MG63 (cell line): Measurements from ENCODE around the gene MACROD2. TPM values are rescaled to one million over a fixed set of nuclear protein-coding genes. Genes with fewer than 3 reads are reported as not detected.
"Not testable (repeated sequence)": the region's sequence is repeated elsewhere in the genome, so short reads cannot be mapped to it uniquely, and the experiment has no call there.

Experiments
- DNase-seq: peaks from one replicate; pipeline ENCODE4 v3.0.0-alpha.2; 2020
- H3K27me3 ChIP-seq: fragments of 250-450 bp; sonication (Bioruptor Pico); 2 replicates; pipeline ENCODE4 v1.5.1; 2020; ENCODE audit warnings: mild to moderate bottlenecking, moderate library complexity
- H3K36me3 ChIP-seq: fragments of 250-450 bp; sonication (Bioruptor Pico); 2 replicates; pipeline ENCODE4 v1.5.1; 2020; ENCODE audit warnings: mild to moderate bottlenecking, moderate library complexity
- H3K4me3 ChIP-seq: fragments of 250-450 bp; sonication (Bioruptor Pico); 2 replicates; pipeline ENCODE4 v1.5.1; 2020; ENCODE audit warnings: mild to moderate bottlenecking, moderate library complexity
- H3K9me3 ChIP-seq: fragments of 250-450 bp; sonication (Bioruptor Pico); 2 replicates; pipeline ENCODE4 v1.5.1; 2020; ENCODE audit warnings: mild to moderate bottlenecking, moderate library complexity
- total RNA-seq: library from RNA; depleted of rRNA; stranded (reverse); fragments of >200 nt; shearing (Covaris generic); gene quantifications from 2 replicates; pipeline ENCODE4 v1.2.3, GENCODE V29; 2014; ENCODE audit warnings: low replicate concordance

MACROD2 gene
- total RNA-seq, 1 experiment from 2014 or later, result 0.66 TPM

DNA sequence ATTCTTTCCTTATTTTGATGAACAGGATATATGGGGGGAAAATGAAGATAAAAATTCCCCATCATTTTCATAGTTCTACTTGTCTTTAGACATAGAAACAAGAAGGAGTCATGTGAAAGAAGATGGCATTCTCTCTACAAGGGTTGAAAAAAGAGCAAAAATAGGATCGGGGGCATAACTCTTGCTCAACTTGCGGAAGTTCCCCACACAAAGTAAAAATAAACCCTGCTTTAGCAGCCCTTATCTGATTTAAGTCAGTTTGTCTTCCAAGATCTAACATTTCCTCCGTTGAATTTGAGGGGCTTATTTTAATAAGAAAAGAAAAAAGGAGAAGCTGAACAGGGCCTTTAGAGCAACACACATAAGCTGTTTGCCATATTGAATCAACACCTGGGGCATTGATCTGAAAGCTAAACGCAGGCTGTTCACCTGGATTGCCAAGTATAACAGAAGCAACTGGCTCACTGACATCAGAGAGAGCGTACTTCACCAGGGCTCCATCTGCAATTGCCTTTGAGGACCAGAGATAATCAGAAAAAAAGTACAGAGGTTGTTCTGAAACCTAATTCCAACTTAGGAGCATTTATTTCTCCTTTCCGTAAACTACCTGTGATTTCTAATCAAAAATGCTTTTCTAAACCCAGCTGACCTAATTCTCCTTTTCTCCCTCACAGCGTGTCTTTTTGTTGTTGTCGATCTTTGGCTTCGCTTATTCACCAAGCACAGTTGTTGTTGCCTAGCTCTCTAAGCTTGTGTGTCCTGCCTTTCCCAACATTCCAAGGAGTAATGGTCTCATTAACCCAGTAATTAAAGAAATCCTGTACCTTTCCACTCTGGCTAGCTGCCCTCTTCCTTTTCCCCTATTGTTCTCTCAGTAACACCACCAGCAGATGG lies 2010.0 kb downstream of the MACROD2 start:
- Histone ChIP-seq H3K9me3 (no peaks in the 10 kb centered on the region), H3K27me3 (no peaks in the 10 kb centered on the region), H3K4me3 (no peak overlapping the region), H3K36me3 (no peaks in the 10 kb centered on the region)
- no peak for DNase-seq

DNA sequence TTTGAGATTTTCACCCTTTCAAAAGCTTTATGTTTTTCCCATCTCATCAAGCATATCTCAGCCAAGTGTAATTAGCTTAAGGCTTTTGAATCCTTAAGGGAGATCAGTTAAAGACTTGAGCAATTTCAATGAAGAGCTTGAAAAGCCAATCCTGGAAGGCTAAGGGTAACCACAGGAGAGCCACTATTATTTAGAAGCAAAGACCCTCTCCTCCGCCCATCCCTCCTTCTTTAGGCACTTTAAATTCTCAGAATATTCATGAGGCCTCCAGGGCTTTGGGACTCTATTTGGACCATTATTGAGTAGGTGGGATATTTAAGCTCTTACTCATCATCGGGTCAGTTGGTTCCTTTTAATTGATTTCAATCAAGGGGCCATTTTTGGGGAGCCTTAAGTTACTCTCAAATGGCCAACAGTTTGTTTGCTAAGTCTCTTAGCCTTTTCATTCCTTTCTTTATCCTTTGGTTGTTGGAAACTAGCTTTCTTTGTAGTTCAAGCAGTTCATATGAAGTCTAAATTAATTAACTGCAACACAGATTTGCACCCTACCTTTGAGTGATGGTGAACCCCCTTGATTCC lies 2010.7 kb downstream of the MACROD2 start:
- H3K4me3 ChIP-seq, result no peak overlapping the region
- DNase-seq, result no peak
- H3K27me3 ChIP-seq, result no peaks in the 10 kb centered on the region
- no peaks in the 10 kb centered on the region for H3K36me3 ChIP-seq
- H3K9me3 ChIP-seq, result no peaks in the 10 kb centered on the region

DNA sequence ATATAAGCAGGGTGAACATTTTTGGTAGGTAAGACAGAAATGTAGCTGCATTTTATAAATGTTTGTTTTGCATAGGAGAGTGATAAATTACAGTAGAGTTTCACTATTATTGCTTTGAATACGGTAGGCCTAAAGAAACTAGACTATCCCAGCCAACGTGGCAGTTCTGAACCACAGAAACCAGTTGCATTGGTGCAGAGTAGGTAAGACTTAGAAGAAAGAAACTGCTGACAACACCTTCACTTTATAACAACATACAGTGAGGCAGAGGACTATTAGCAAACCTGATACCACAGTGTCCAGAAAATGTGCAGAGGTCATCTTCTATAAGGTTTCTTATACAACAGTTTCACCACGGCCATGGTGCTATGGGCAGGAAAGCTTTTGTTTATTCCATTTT lies 2011.8 kb downstream of the MACROD2 start:
- no peak for DNase-seq
- Histone ChIP-seq H3K9me3 (no peaks in the 10 kb centered on the region), H3K36me3 (no peaks in the 10 kb centered on the region), H3K27me3 (no peaks in the 10 kb centered on the region), H3K4me3 (no peak overlapping the region)

DNA sequence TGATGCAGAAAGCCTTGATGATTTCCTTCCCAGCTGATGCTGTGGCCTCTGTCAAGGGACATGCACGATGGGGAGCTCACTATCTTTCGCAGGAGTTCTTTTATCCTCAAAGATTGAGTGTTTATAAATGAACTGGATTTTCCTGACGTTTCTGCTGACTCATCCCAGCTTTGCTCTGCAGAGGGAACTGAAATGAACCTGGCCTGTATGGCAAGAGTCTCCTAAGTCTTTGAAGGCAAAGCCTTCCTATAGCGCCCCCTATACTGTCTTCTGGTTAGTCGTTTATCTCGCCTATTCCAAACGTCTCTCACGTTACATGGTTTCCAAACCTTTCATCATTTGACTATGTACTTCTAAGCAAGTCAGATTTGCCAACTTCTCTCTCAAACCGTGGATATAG lies 2012.6 kb downstream of the MACROD2 start:
- Histone ChIP-seq H3K9me3 (no peaks in the 10 kb centered on the region), H3K27me3 (no peaks in the 10 kb centered on the region), H3K4me3 (no peak overlapping the region), H3K36me3 (no peaks in the 10 kb centered on the region)
- no peak for DNase-seq

DNA sequence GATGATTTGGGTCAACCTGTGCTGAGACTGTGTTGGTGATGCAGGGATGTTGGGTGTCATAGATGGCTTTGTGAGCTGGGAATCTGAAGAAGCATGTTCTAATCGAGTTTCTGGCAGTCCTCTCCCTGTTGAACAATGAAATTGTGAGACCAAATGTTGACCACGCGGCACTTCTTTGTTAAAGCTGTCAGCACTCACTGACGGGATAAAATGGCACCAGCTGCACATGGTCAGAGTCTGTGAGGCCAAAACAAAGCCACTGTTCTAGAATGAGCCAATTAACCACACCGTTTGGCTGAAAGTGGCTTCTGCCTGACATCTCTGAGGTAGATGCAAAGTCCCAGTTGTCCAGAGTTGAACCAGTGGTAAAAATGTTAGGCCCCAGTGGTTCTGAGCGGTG lies 2015.7 kb downstream of the MACROD2 start:
- Histone ChIP-seq H3K27me3 (no peaks in the 10 kb centered on the region), H3K9me3 (no peaks in the 10 kb centered on the region), H3K4me3 (no peak overlapping the region), H3K36me3 (no peaks in the 10 kb centered on the region)
- DNase-seq, result no peak

DNA sequence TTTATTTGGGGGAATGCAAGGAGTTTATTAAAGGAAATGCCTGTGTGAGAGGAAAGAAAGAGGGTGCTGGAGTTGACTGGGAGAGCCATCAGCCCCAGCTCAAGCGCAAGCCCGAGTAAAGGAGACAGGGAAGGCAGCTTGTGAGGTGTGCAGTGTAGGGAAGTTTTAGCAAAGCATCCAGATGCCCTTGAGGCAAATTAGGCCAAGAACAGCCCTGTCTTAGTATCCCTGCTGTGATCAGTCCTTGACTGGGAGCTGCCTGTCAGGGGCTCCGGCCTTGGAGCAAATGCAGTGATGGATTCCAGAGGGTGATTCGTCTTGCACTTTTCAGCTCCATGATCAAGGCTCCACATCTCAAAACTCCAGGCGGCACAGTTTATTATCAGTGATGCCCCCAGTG lies 2016.2 kb downstream of the MACROD2 start:
- Histone ChIP-seq H3K27me3 (no peaks in the 10 kb centered on the region), H3K4me3 (no peak overlapping the region), H3K9me3 (no peaks in the 10 kb centered on the region), H3K36me3 (no peaks in the 10 kb centered on the region)
- DNase-seq, result no peak

DNA sequence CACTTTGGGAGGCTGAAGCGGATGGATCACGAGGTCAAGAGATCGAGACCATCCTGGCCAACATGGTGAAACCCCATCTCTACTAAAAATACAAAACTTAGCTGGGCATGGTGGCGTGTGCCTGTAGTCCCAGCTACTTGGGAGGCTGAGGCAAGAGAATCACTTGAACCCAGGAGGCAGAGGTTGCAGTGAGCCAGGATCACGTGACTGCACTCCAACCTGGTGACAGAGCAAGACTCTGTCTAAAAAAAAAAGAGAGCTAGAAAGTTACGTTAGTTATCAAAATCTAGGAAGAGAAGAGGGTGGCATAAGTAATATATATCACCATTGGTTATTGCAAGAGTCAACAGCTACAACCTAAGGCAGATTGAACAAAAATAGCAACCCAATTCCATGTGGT lies 2017.6 kb downstream of the MACROD2 start:
- H3K4me3 ChIP-seq, H3K9me3 ChIP-seq, DNase-seq, H3K27me3 ChIP-seq, H3K36me3 ChIP-seq: not testable (repeated sequence)

DNA sequence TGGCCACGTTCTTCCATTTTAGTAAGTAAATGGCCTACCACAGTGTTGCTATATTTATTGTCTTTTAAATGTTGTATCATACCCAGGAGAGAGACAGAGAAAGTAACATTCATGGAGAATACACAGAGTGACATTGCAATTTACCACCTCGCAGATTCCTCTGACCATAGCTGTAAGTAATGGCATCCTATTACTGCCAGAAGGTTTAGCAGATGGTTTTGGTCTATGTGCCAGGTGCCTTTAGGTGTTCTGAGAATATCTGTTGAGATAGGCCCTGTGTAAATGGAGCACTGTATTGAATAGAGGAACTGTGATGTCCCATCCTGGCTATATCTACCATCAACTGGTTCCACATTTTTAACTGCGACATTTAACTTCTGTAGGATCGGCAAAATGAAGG lies 2018.3 kb downstream of the MACROD2 start:
- Histone ChIP-seq H3K27me3 (no peaks in the 10 kb centered on the region), H3K9me3 (no peaks in the 10 kb centered on the region), H3K36me3 (no peaks in the 10 kb centered on the region), H3K4me3 (no peak overlapping the region)
- no peak for DNase-seq

DNA sequence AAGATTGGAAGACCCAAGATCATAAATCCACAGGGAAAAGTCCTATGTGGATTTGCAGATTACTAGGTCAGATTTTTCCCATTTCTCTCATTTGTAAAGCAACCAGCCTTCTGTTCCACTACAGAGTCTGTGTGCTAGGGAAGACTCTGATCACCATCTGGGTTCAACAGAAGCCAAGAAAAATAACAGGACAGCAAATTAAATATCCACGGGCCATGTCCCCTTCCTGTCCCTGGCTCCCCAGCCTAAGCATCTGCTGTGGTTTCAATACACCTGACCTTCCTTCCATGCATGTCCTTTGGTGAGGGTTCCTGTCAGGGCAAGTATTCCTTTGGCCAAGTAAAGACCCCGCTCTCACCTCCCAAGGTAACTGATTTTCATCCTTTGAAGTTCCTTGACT lies 2019.1 kb downstream of the MACROD2 start:
- no peaks in the 10 kb centered on the region for H3K9me3 ChIP-seq
- H3K4me3 ChIP-seq, result no peak overlapping the region
- DNase-seq, result no peak
- no peaks in the 10 kb centered on the region for H3K27me3 ChIP-seq
- no peaks in the 10 kb centered on the region for H3K36me3 ChIP-seq

DNA sequence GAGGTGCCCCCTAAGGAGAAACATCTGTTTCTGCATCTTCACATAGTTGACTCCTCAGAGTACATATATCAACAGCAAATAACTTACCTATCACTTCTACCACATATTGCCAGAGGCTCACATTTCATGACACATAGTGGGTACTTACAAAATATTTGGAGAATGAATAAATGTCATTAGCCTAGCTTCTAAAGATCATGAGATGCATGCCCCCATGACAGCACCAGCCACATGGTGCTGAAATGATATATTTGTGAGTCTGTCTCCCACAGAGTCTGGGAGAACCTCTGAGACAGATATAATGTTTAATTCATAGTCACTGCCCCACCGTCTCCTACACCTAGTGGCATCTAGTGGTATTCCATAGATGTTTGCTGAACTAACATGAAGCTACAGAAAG lies 2022.3 kb downstream of the MACROD2 start:
- no peaks in the 10 kb centered on the region for H3K36me3 ChIP-seq
- H3K4me3 ChIP-seq, result no peak overlapping the region
- no peaks in the 10 kb centered on the region for H3K9me3 ChIP-seq
- no peaks in the 10 kb centered on the region for H3K27me3 ChIP-seq
- DNase-seq, result no peak

DNA sequence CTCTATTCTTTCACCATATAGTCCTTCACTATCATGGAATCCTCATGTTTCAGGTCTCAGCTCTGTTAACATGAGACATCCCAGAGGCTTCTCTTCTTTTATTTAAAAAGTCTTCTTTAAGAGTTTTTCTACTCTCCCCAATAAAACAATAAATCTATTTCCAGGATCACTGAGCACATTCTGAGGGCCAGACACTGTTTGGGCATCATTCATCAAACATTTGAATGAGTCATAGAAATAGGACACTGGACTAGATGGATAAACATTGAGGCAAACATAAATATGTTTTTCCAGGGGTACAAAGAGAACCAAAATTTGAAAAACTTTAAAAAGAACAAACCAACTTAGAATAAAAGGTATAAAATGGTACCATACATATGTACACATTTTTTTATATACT lies 2023.6 kb downstream of the MACROD2 start:
- no peak for DNase-seq

DNA sequence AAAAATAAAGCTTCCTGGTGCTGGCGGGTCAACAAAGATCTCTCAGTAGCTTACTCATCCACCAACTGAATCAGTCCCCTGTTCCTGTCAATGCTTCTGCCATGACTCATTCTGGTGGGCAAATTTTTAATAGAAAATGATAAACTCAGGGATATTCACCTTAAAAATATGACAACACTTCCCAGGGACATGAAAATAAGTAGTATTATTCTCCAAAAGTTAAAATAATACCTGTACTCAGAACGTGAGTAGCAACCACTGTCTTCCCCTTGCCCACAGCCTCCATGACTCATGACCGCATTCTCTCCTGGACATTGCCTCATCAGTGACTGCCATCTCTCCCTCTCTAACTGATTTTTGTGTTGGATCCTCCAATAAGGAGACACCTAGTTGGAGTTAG lies 2025.7 kb downstream of the MACROD2 start:
- no peaks in the 10 kb centered on the region for H3K27me3 ChIP-seq
- H3K9me3 ChIP-seq, result no peaks in the 10 kb centered on the region
- no peak overlapping the region for H3K4me3 ChIP-seq
- peak; percentile 13 for DNase-seq
- H3K36me3 ChIP-seq, result no peaks in the 10 kb centered on the region

More for the DNA sequence above, 2023.6 kb downstream of the MACROD2 start:
- no peaks in the 10 kb centered on the region for H3K27me3 ChIP-seq
- H3K36me3 ChIP-seq, result no peaks in the 10 kb centered on the region
- H3K9me3 ChIP-seq, result no peaks in the 10 kb centered on the region
- no peak overlapping the region for H3K4me3 ChIP-seq

DNA sequence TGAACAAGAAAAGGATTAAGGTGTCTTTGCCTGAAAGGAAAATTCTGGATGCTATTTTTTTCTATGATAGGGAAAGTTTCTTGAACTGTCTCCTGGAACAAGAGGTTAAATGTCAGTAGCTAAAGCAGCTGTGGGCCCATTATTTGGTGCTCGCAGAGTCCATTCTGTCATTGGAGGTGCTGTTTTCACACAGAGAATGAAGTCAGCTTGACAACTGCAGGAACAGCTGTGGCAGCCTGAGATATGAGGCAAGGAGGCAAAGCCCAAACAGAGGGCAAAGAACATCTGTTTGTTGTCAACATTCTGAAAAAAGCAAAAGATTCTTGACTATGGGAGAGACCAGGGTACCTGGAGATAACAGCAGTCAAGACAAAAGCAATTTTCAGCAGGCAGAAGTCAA lies 2029.8 kb downstream of the MACROD2 start:
- no peak overlapping the region for H3K4me3 ChIP-seq
- no peaks in the 10 kb centered on the region for H3K27me3 ChIP-seq
- H3K9me3 ChIP-seq, result no peaks in the 10 kb centered on the region
- no peak for DNase-seq
- H3K36me3 ChIP-seq, result no peaks in the 10 kb centered on the region

DNA sequence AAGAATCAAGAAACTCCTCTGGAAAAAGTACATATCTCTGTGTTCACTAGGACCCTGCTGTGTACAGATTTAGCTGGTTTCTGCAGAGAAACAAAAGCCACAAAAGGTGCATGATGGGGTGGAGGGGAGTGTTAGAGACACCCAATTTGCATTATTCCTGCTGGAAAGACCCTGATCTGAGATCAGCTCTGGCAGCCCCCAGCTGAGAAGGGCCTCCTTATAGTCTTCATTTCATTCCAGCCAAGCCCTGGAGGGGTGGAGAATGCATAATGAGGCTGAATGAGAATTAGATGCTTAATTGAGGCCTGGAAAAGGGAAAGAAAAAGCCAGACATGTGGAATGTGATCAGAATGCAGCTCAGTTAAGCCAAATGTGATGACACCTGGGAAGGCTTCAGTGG lies 2032.4 kb downstream of the MACROD2 start:
- DNase-seq, result no peak
- no peaks in the 10 kb centered on the region for H3K27me3 ChIP-seq
- H3K36me3 ChIP-seq, result no peaks in the 10 kb centered on the region
- H3K4me3 ChIP-seq, result no peak overlapping the region
- H3K9me3 ChIP-seq, result no peaks in the 10 kb centered on the region

DNA sequence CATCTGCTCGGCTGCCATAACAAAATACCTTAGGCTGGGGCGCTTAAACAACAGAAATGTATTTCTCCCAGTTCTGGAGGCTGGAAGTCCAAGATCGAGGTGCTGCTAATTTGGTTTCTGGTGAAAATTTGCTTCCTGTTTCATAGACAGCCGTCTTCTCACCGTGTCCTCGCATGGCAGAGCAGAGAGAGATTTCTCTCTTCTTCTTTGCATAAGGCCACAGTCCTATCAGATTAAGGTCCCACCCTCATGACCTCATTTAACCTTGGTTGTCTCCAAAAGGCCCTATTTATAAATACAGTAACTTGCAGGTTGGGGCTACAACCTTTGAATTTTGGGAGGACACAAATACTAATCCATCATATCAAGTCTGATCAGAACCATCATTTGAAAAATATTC lies 2033.6 kb downstream of the MACROD2 start:
- DNase-seq, result no peak
- Histone ChIP-seq H3K36me3 (no peaks in the 10 kb centered on the region), H3K4me3 (no peak overlapping the region), H3K27me3 (no peaks in the 10 kb centered on the region), H3K9me3 (no peaks in the 10 kb centered on the region)

DNA sequence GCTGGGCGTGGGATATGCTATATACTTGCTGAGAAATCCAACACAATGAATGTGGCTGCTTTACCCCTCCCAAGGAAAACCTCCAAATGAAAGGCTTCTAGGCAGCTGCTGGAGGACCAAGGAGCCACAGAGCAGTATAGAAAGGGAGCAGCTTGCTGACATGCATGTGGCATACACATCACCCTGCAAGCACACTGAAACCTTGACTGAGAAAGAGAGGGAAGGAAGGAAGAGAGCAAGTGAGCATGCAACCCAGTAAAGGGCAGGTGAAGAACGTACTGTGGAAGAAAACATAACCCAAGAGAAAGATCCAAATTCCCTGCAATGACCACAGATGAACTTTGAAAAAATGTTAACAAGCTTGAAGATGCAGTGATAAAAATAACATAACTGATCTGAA lies 2034.9 kb downstream of the MACROD2 start:
- Histone ChIP-seq H3K36me3 (no peaks in the 10 kb centered on the region), H3K9me3 (no peaks in the 10 kb centered on the region), H3K4me3 (no peak overlapping the region), H3K27me3 (no peaks in the 10 kb centered on the region)
- no peak for DNase-seq

DNA sequence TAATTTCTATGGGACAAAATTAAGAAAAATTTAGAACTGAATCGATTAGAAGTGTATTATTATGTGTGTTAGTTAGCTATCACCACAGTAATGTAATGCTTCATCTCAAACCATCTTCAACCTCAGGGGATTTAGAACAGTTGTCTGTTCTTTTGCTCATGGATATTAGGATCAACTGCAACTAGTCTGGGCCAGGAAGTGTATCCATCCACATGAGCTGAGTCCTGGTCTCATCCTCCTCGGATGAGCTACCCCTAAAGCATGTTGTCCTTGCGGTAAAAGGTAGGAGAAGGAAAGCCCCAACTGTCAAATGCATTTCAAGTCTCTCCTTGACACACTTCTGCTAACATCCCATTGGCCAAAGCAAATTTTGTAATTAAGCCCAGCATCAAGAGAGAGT lies 2040.3 kb downstream of the MACROD2 start:
- Histone ChIP-seq H3K36me3 (no peaks in the 10 kb centered on the region), H3K27me3 (no peaks in the 10 kb centered on the region), H3K4me3 (no peak overlapping the region), H3K9me3 (no peaks in the 10 kb centered on the region)
- DNase-seq, result no peak

DNA sequence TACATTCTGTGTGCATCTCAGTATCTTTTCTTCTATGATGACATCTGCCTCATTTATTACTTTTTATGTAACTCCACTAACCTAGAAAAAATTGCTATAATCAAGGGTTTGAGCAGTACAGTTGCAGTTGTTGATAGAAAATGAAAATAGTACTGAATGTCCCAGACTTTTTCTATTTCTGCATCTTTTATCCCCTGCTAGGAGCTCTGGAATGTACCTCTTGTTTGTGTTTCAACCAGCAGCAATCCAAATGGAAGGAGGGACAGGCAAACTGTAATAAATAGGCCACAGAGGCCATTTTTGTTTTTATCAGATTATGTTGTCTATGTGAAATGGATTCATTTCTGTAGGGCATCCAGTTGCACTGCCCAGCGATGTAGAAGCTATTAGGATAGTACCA lies 2041.0 kb downstream of the MACROD2 start:
- no peaks in the 10 kb centered on the region for H3K9me3 ChIP-seq
- H3K27me3 ChIP-seq, result no peaks in the 10 kb centered on the region
- H3K4me3 ChIP-seq, result no peak overlapping the region
- no peaks in the 10 kb centered on the region for H3K36me3 ChIP-seq
- no peak for DNase-seq
